Natural killer cell (primary cell): ENCODE results near the gene MYLK4. TPM values are rescaled to one million over a fixed set of nuclear protein-coding genes. Genes with fewer than 3 reads are reported as not detected.

Experiments
- ATAC-seq, 3 donors: fragments of 150-1000 bp in 2 of 3; fragments of 200-7000 bp in 1 of 3; cut with Tn5 transposase; 1 replicate in 1 of 3; 2 replicates in 2 of 3; pipeline ENCODE4 v1.10.0; 2021; ENCODE audit warnings: mild to moderate bottlenecking in 2 of 3, moderate library complexity in 2 of 3
- DNase-seq, 2 donors: peaks; one replicate each; pipeline versions ENCODE4 v3.0.0 to v3.0.0-alpha.2; 2013 to 2021; ENCODE audit warnings: mixed read lengths in 1 of 2
- H3K27ac ChIP-seq: one replicate; pipeline ENCODE4 v1.5.1; 2013; ENCODE audit warnings: mild to moderate bottlenecking, low read length
- H3K27me3 ChIP-seq: one replicate; pipeline ENCODE4 v1.6.1; 2013; ENCODE audit warnings: low read length; ENCODE audit not compliant: control insufficient read depth, insufficient read depth
- H3K36me3 ChIP-seq: one replicate; pipeline ENCODE4 v1.6.1; 2013; ENCODE audit warnings: low read length; ENCODE audit not compliant: control insufficient read depth, insufficient read depth
- H3K4me1 ChIP-seq: one replicate; pipeline ENCODE4 v1.6.1; 2013; ENCODE audit warnings: low read length; ENCODE audit not compliant: control insufficient read depth, insufficient read depth
- H3K4me3 ChIP-seq: one replicate; pipeline ENCODE4 v1.5.1; 2013; ENCODE audit warnings: low read length
- H3K9me3 ChIP-seq: one replicate; pipeline ENCODE4 v1.6.1; 2013; ENCODE audit warnings: low read length; ENCODE audit not compliant: control insufficient read depth, insufficient read depth
- H3K27ac Mint-ChIP-seq, 2 donors: one replicate each; pipeline ENCODE4 v1.8.0; 2022; ENCODE audit warnings: mild to moderate bottlenecking in 2 of 2, mixed read lengths in 2 of 2, moderate library complexity in 1 of 2
- H3K27me3 Mint-ChIP-seq, 2 donors: one replicate each; pipeline ENCODE4 v1.8.0; 2022; ENCODE audit warnings: low read depth in 2 of 2, mixed read lengths in 2 of 2
- H3K36me3 Mint-ChIP-seq: one replicate; pipeline ENCODE4 v1.8.0; 2022; ENCODE audit warnings: mixed read lengths
- H3K4me1 Mint-ChIP-seq, 2 donors: one replicate each; pipeline ENCODE4 v1.8.0; 2022; ENCODE audit warnings: mixed read lengths in 2 of 2
- H3K4me3 Mint-ChIP-seq: one replicate; pipeline ENCODE4 v1.8.0; 2022; ENCODE audit warnings: mild to moderate bottlenecking, moderate library complexity, mixed read lengths
- H3K9me3 Mint-ChIP-seq, 2 donors: one replicate each; pipeline ENCODE4 v1.8.0; 2022; ENCODE audit warnings: mixed read lengths in 2 of 2
- WGBS: methylation state at CpG from one replicate; pipeline ENCODE4 v1.1.7; 2013; ENCODE audit warnings: missing lambda C conversion rate; ENCODE audit not compliant: insufficient coverage; 5-methylcytosine and 5-hydroxymethylcytosine counted together
- intact Hi-C: fragments of 100-400 bp; cut with micrococcal nuclease; formaldehyde crosslinking; loops from one replicate; pipeline ENCODE4 v1.14.2; 2022
- total RNA-seq, 4 donors: library from RNA; stranded (reverse); fragments of 120-200 nt in 1 of 4; gene quantifications; one replicate each; pipeline versions ENCODE4 v1.2.3 to v1.2.4, GENCODE V29; 2013 to 2022
- TF ChIP-seq, protein P1 (sequence below): fragments of 200-600 bp; IDR thresholded peaks from one replicate; pipeline ENCODE4 v1.8.0; 2022; ENCODE audit warnings: antibody characterized with exemption

MYLK4 gene
- total RNA-seq, 3 donors from 2014 or later (not counting 1 experiment from before 2014, with no cell fraction given): 0.45 to 1.1 (median 0.88) TPM

DNA sequence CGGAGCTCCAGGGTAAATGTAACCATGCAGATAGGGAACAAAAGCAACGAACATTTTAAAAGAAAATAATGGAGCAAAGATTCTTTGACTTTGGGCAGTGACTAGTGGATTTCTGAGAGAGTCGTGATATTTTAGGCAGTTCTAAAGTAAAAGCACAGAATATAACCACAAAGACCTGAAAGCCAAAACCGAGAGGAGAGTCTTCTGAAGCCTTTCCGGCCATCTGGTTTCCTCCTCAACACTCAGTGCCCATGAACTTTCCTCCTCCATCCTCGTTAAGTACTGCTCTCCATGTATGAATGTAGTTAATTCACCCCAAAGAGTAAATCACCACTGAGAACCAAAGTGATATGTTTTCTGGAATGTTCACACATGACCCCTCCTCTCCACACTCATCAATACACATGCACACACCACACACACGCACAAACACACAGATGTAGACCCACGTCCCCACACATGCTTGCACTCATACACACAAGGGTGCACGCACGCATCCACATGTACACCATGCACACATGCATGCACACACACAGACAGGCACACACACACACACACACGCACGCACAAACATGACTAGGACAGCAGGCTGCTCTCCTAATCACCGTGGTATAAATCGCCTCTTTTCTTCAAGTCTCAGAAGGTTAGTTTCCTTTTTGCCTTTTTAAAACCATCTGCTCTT lies 109.5 kb downstream of the MYLK4 start:
- Histone ChIP-seq H3K4me1 (no peaks in the 10 kb centered on the region), H3K4me3 (no peak overlapping the region), H3K27ac (no peak overlapping the region), H3K27me3 (no peaks in the 10 kb centered on the region), H3K36me3 (no peaks in the 10 kb centered on the region), H3K9me3 (no peaks in the 10 kb centered on the region)
- Mint-ChIP-seq H3K9me3 (no peaks in the 10 kb centered on the region), H3K27ac (no peak overlapping the region), H3K36me3 (no peaks in the 10 kb centered on the region), H3K27me3 (peaks cover 21% of the 10 kb centered on the region in 2 donors), H3K4me3 (no peak overlapping the region), H3K4me1 (peaks cover 0 to 7% of the 10 kb centered on the region in 2 donors)
- DNase-seq (no peak), ATAC-seq (peak in 1 of 3 donors; percentile 22)
- intact Hi-C loops: no loop called here
- TF ChIP-seq, protein P1, sequence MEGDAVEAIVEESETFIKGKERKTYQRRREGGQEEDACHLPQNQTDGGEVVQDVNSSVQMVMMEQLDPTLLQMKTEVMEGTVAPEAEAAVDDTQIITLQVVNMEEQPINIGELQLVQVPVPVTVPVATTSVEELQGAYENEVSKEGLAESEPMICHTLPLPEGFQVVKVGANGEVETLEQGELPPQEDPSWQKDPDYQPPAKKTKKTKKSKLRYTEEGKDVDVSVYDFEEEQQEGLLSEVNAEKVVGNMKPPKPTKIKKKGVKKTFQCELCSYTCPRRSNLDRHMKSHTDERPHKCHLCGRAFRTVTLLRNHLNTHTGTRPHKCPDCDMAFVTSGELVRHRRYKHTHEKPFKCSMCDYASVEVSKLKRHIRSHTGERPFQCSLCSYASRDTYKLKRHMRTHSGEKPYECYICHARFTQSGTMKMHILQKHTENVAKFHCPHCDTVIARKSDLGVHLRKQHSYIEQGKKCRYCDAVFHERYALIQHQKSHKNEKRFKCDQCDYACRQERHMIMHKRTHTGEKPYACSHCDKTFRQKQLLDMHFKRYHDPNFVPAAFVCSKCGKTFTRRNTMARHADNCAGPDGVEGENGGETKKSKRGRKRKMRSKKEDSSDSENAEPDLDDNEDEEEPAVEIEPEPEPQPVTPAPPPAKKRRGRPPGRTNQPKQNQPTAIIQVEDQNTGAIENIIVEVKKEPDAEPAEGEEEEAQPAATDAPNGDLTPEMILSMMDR: no peak
- 50% methylated on average over 12 of the region's 14 CpGs for WGBS

DNA sequence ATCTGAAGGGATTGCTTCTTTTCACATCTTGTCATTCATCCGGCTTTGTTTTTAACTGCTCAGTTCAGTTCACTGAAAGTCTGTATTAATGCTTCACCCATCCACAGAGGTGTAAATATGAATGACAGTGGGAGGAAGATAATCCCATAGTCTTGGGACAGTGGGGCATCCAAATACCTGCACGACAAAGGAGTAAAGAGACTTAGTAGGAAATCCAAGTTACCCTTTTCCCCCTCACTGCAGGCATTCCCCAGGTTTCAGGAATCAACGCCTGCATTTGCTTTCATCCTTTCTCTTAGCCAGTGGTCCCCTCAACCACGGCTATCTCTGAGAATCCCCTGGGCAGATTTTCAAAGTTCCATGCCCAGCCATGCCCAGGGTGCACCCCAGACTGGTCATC lies 110.2 kb downstream of the MYLK4 start:
- H3K27me3 Mint-ChIP-seq: peaks cover 20 to 27% of the 10 kb centered on the region in 2 donors
- no peaks in the 10 kb centered on the region for H3K27me3 ChIP-seq

DNA sequence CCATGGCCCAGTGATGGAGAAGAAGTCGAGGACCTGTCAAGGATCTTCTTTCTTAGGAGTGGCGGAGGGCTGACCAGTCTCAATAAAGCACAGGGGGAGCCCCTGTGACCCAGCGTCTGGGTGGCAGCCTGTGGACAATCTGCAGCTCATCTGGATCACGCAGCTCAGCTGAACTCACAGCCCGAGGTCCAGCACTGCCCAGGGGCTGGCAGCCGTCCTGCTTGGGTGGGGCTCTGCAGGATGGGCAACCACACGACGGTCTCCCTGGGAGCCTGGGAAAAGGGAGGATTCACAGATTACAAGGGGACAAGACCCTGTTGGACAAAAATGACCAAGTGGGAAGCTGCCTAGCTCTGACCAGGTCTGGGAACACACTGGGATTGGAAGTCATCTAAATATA lies 110.8 kb downstream of the MYLK4 start:
- Histone ChIP-seq H3K9me3 (no peaks in the 10 kb centered on the region), H3K4me1 (no peaks in the 10 kb centered on the region), H3K36me3 (no peaks in the 10 kb centered on the region), H3K4me3 (no peak overlapping the region), H3K27ac (no peak overlapping the region), H3K27me3 (peaks cover 2% of the 10 kb centered on the region)
- H3K9me3 Mint-ChIP-seq: no peaks in the 10 kb centered on the region
- H3K4me3 Mint-ChIP-seq: no peak overlapping the region
- H3K27me3 Mint-ChIP-seq: peaks cover 20 to 28% of the 10 kb centered on the region in 2 donors
- 88% methylated on average over 8 of the region's 8 CpGs for WGBS
- TF ChIP-seq, protein P1: no peak
- no peak overlapping the region for H3K27ac Mint-ChIP-seq
- intact Hi-C loops: no loop called here
- no peaks in the 10 kb centered on the region for H3K36me3 Mint-ChIP-seq
- no peak for DNase-seq
- no peak for ATAC-seq
- H3K4me1 Mint-ChIP-seq: peaks cover 0 to 7% of the 10 kb centered on the region in 2 donors

More for the DNA sequence above, 110.2 kb downstream of the MYLK4 start:
- no peaks in the 10 kb centered on the region for H3K36me3 ChIP-seq
- no peak overlapping the region for H3K4me3 Mint-ChIP-seq
- no peaks in the 10 kb centered on the region for H3K4me1 ChIP-seq
- TF ChIP-seq, protein P1: no peak
- H3K4me1 Mint-ChIP-seq: peaks cover 0 to 7% of the 10 kb centered on the region in 2 donors
- H3K27ac ChIP-seq: no peak overlapping the region
- H3K4me3 ChIP-seq: no peak overlapping the region
- H3K9me3 ChIP-seq: no peaks in the 10 kb centered on the region
- ATAC-seq (no peak), DNase-seq (no peak)
- H3K9me3 Mint-ChIP-seq: no peaks in the 10 kb centered on the region
- H3K36me3 Mint-ChIP-seq: no peaks in the 10 kb centered on the region
- WGBS: 73% methylated on average over 4 of the region's 4 CpGs
- intact Hi-C loops: no loop called here
- no peak overlapping the region for H3K27ac Mint-ChIP-seq

DNA sequence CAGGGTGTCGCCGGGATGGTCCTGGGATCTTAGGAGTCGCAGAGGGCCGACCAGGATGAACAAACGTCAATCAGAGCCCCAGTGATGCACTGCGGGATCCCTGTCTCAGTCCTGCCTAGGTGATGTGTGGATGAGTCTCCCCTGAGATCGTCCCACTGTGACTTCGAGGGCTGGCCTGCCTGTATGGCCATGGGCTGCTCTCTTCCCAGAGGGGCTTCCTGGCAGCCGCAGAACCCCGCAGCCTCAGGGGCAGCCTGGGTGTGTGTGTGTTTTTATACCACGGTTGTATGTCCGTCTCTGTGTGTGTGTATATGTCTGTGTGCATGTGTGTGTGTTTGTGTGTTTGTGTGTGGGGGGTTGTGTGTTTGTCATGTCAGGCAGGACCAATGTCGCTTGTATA lies 111.6 kb downstream of the MYLK4 start:
- H3K27me3 Mint-ChIP-seq: peaks cover 23 to 28% of the 10 kb centered on the region in 2 donors
- H3K4me3 Mint-ChIP-seq: no peak overlapping the region
- intact Hi-C loops: no loop called here
- 92% methylated on average over 13 of the region's 13 CpGs for WGBS
- DNase-seq (no peak), ATAC-seq (no peak)
- H3K27ac Mint-ChIP-seq: no peak overlapping the region
- Histone ChIP-seq H3K4me1 (peaks cover 5% of the 10 kb centered on the region), H3K9me3 (no peaks in the 10 kb centered on the region), H3K4me3 (no peak overlapping the region), H3K27me3 (peaks cover 2% of the 10 kb centered on the region), H3K27ac (no peak overlapping the region), H3K36me3 (no peaks in the 10 kb centered on the region)
- TF ChIP-seq, protein P1: no peak
- H3K4me1 Mint-ChIP-seq: peaks cover 0 to 12% of the 10 kb centered on the region in 2 donors
- no peaks in the 10 kb centered on the region for H3K36me3 Mint-ChIP-seq
- H3K9me3 Mint-ChIP-seq: no peaks in the 10 kb centered on the region
